Mesothelial cell of epicardium (in vitro differentiated cells): ENCODE measurements around the gene PPIG. TPM values are rescaled to one million over a fixed set of nuclear protein-coding genes. Genes with fewer than 3 reads are reported as not detected.

ENCODE experiments used
- DNase-seq, 2 experiments: peaks; one replicate each; pipeline ENCODE4 v3.0.0; 2021; ENCODE audit warnings: low spot score in 2 of 2; ENCODE audit not compliant: unreplicated experiment in 2 of 2
- H3K27ac Mint-ChIP-seq: 2 replicates; pipeline ENCODE4 v1.8.0; 2021; ENCODE audit warnings: mixed read lengths
- H3K27me3 Mint-ChIP-seq: 2 replicates; pipeline ENCODE4 v1.8.0; 2021; ENCODE audit warnings: low read depth, mixed read lengths
- H3K36me3 Mint-ChIP-seq: 2 replicates; pipeline ENCODE4 v1.8.0; 2021; ENCODE audit warnings: mixed read lengths
- H3K4me1 Mint-ChIP-seq: 2 replicates; pipeline ENCODE4 v1.8.0; 2021; ENCODE audit warnings: mixed read lengths
- H3K4me3 Mint-ChIP-seq: 2 replicates; pipeline ENCODE4 v1.8.0; 2021; ENCODE audit warnings: mild to moderate bottlenecking, moderate library complexity, mixed read lengths
- H3K9me3 Mint-ChIP-seq: 2 replicates; pipeline ENCODE4 v1.8.0; 2021; ENCODE audit warnings: mixed read lengths
- CTCF ChIP-seq: fragments of 200-600 bp; sonication (generic); IDR thresholded peaks from one replicate; pipeline ENCODE4 v1.5.0; 2021; ENCODE audit warnings: antibody characterized with exemption; ENCODE audit not compliant: unreplicated experiment
- total RNA-seq: library from RNA; stranded (reverse); gene quantifications from 3 replicates; pipeline ENCODE4 v1.2.1, GENCODE V29; 2021

The PPIG gene
- total RNA-seq, 1 donor from 2014 or later = 62.2 TPM

- Mint-ChIP-seq H3K4me3 (no peak overlapping the region), H3K27me3 (no peaks in the 10 kb centered on the region), H3K9me3 (no peaks in the 10 kb centered on the region), H3K36me3 (peaks cover 25% of the 10 kb centered on the region), H3K27ac (no peak overlapping the region), H3K4me1 (no peaks in the 10 kb centered on the region)
- no peak for TF ChIP-seq CTCF
- no peak for DNase-seq
Observed at GRCh38 chr2:169625781-169626180, 41.6 kb downstream of the PPIG start.

GRCh38 chr2:169636440-169637097 is 52.4 kb downstream of the PPIG start:
- no peak overlapping the region for H3K27ac Mint-ChIP-seq
- H3K36me3 Mint-ChIP-seq = peaks cover 13% of the 10 kb centered on the region

GRCh38 chr2:169637620-169638019 is 53.5 kb downstream of the PPIG start:
- peaks cover 12% of the 10 kb centered on the region for H3K36me3 Mint-ChIP-seq
- no peak for DNase-seq
- H3K27ac Mint-ChIP-seq = no peak overlapping the region
- H3K4me3 Mint-ChIP-seq = no peak overlapping the region
- no peaks in the 10 kb centered on the region for H3K4me1 Mint-ChIP-seq
- TF ChIP-seq CTCF = no peak
- no peaks in the 10 kb centered on the region for H3K27me3 Mint-ChIP-seq
- no peaks in the 10 kb centered on the region for H3K9me3 Mint-ChIP-seq

More at GRCh38 chr2:169636440-169637097, 52.4 kb downstream of the PPIG start:
- no peak for TF ChIP-seq CTCF
- DNase-seq = no peak
- Mint-ChIP-seq H3K9me3 (no peaks in the 10 kb centered on the region), H3K4me3 (no peak overlapping the region), H3K27me3 (no peaks in the 10 kb centered on the region), H3K4me1 (no peaks in the 10 kb centered on the region)

- Mint-ChIP-seq H3K4me3 (no peak overlapping the region), H3K27me3 (no peaks in the 10 kb centered on the region), H3K9me3 (peaks cover 9% of the 10 kb centered on the region), H3K4me1 (no peaks in the 10 kb centered on the region), H3K36me3 (peaks cover 5% of the 10 kb centered on the region), H3K27ac (no peak overlapping the region)
- no peak for DNase-seq
- TF ChIP-seq CTCF = no peak
Observed at GRCh38 chr2:169640104-169640503, 56.0 kb downstream of the PPIG start.

- DNase-seq = no peak
- Mint-ChIP-seq H3K27me3 (no peaks in the 10 kb centered on the region), H3K4me1 (no peaks in the 10 kb centered on the region), H3K4me3 (no peak overlapping the region), H3K27ac (no peak overlapping the region), H3K9me3 (peaks cover 9% of the 10 kb centered on the region), H3K36me3 (peaks cover 5% of the 10 kb centered on the region)
- TF ChIP-seq CTCF = no peak
Observed at GRCh38 chr2:169641464-169641863, 57.3 kb downstream of the PPIG start.
